K562 (cell line): ENCODE results near the gene SNRPD2. TPM values are rescaled to one million over a fixed set of nuclear protein-coding genes. Genes with fewer than 3 reads are reported as not detected.

Source experiments
- ARID1B ChIP-seq: fragments of 450-650 bp; IDR thresholded peaks from 2 replicates; pipeline ENCODE4 v1.6.1; 2016; ENCODE audit warnings: antibody characterized with exemption, mild to moderate bottlenecking, inconsistent platforms
- CLOCK ChIP-seq: fragments of 250-450 bp; sonication (Bioruptor Pico); IDR thresholded peaks from 2 replicates; pipeline ENCODE4 v1.4.0; 2020; ENCODE audit warnings: mild to moderate bottlenecking, moderate library complexity, borderline replicate concordance
- EP400 ChIP-seq: fragments of 450-650 bp; IDR thresholded peaks from 2 replicates; pipeline ENCODE4 v1.6.1; 2017; ENCODE audit warnings: antibody characterized with exemption, mild to moderate bottlenecking, moderate library complexity
- GMEB1 ChIP-seq: fragments of 250-450 bp; sonication (Bioruptor Pico); IDR thresholded peaks from 2 replicates; pipeline ENCODE4 v1.4.0; 2020; ENCODE audit warnings: mild to moderate bottlenecking
- HEY1 ChIP-seq: fragments of 250-450 bp; sonication (Bioruptor Pico); IDR thresholded peaks from 2 replicates; pipeline ENCODE4 v1.5.0; 2020; ENCODE audit warnings: mild to moderate bottlenecking, moderate library complexity, borderline replicate concordance
- POLR2AphosphoS2 ChIP-seq: IDR thresholded peaks from 2 replicates; pipeline ENCODE4 v1.6.1; 2012; ENCODE audit warnings: low read length, improper control_type of control experiment
- RBM25 ChIP-seq: fragments of 200-400 bp; formaldehyde crosslinking; IDR thresholded peaks from 2 replicates; pipeline ENCODE4 v1.6.1; 2018; ENCODE audit warnings: low read length, low read depth, moderate library complexity; ENCODE audit not compliant: severe bottlenecking
- RHOXF2B ChIP-seq: fragments of 250-450 bp; sonication (Bioruptor Pico); conservative IDR thresholded peaks from 2 replicates; pipeline ENCODE4 v1.5.1; 2021
- SREBF2 ChIP-seq: sonication (generic); formaldehyde crosslinking; IDR thresholded peaks from 2 replicates; pipeline ENCODE4 v1.4.0; 2020; ENCODE audit warnings: mild to moderate bottlenecking, missing genetic modification reagents
- TAF9B ChIP-seq: fragments of 450-650 bp; IDR thresholded peaks from 2 replicates; pipeline ENCODE4 v1.6.1; 2018; ENCODE audit warnings: mild to moderate bottlenecking; ENCODE audit not compliant: partially characterized antibody
- USF2 ChIP-seq: sonication (generic); formaldehyde crosslinking; IDR thresholded peaks from 2 replicates; pipeline ENCODE4 v1.5.0; 2020; ENCODE audit warnings: missing genetic modification reagents
- ZBTB9 ChIP-seq: fragments of 450-650 bp; formaldehyde crosslinking; IDR thresholded peaks from 2 replicates; pipeline ENCODE4 v1.4.0; 2020; ENCODE audit warnings: mild to moderate bottlenecking, moderate library complexity
- ZNF518B ChIP-seq: fragments of 250-450 bp; sonication (Bioruptor Pico); IDR thresholded peaks from 2 replicates; pipeline ENCODE4 v1.5.0; 2021; ENCODE audit warnings: mild to moderate bottlenecking, moderate library complexity
- polyA plus RNA-seq, 8 experiments: library from polyadenylated mRNA; depleted of rRNA in 4 of 8; stranded (reverse) in 5 of 8; unstranded in 3 of 8; fragments of >200 nt; fragmentation: Nextera tagmentation in 2 of 8; fragmentation: Illumina TruSeq in 1 of 8; extraction: Ambion mirVana in 2 of 8; extraction: Trizol in 1 of 8; gene quantifications; 2 replicates each; pipeline versions ENCODE4 v1.2.1 to v1.2.3, GENCODE V29; 2011 to 2014; ENCODE audit warnings: inconsistent platforms in 1 of 8, missing spikeins in 1 of 8
- total RNA-seq, 7 experiments: library from RNA; depleted of rRNA in 6 of 7; stranded (reverse); fragments of >200 nt in 6 of 7; fragmentation: Illumina TruSeq in 2 of 7; extraction: Trizol in 2 of 7; gene quantifications; 2 replicates each; pipeline versions ENCODE4 v1.2.1 to v1.2.3, GENCODE V29; 2011 to 2021; ENCODE audit warnings: low replicate concordance in 1 of 7

The SNRPD2 gene
- total and polyA plus RNA-seq, 9 of the 15 experiments (the other 6 are each of a cell fraction or from before 2014, with no cell fraction given): 728 to 4,411 (median 1,029) TPM

GRCh38 chr19:45692187-45693105 is 693 bp upstream of the SNRPD2 start, which contains the start of gene QPCTL (continued):
- peak; percentile 68 for TF ChIP-seq RBM25
- no peak for TF ChIP-seq ZBTB9 (CRISPR knock-in tag)
- TF ChIP-seq USF2 (CRISPR knock-in tag): no peak; the same call in 1 of the 2 replicates
- TF ChIP-seq SREBF2 (CRISPR knock-in tag): no peak
- no peak for TF ChIP-seq TAF9B
- no peak for TF ChIP-seq ARID1B
- no peak for TF ChIP-seq GMEB1 (CRISPR knock-in tag)
- no peak for TF ChIP-seq CLOCK (CRISPR knock-in tag)
- no peak for TF ChIP-seq RHOXF2B (CRISPR knock-in tag)
- TF ChIP-seq EP400: peak; percentile 68; the same call in 1 of the 2 replicates
- TF ChIP-seq ZNF518B (CRISPR knock-in tag): no peak
- no peak for TF ChIP-seq POLR2AphosphoS2
- no peak for TF ChIP-seq HEY1 (CRISPR knock-in tag)
